SKM-1 (cell line): Measurements from ENCODE around the gene DISP3.

Experiments used
- DNase-seq: peaks from one replicate; lab custom pipeline; 2025; ENCODE audit not compliant: unreplicated experiment; lab: John Stamatoyannopoulos, UW

DISP3 gene

DNA sequence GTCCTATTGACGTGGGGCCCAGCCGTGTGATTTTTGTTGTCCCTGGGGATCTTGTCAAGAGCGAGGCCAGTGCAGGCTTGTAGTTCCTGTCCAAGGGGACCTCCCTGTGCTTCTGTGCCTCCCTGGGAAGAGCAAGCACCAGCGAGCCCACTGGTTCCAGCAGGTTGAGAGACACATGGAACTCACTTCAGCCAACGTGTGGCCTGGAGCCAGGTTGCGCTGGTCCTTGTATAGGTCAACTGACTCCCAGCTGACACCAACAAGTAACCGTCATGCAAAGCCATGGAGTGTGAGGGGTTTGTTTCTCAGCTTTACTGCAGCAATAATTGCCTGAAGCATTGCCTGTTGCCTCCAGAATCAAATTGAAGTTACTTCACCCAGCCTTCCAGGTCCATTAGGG lies 63.0 kb downstream of the DISP3 start:
- no peak for DNase-seq

DNA sequence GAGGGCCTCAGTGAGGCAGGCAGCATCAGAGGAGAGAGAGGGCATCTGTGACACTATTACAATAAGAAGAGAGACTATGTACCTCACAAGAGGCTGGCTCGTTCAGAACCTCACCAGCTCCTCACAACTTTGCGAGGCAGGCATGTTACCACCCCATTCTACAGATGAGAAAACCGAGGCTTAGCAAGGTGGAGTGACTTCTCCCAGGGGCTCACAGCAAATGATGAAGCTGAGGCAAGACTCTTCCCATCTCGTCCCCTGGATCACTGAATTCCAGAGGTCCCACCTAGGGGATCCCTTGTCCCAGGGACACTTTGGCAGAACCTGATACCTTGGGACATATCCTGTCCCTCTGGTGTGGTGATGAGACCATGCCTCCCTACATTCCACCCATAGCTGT lies 64.4 kb downstream of the DISP3 start:
- no peak for DNase-seq

DNA sequence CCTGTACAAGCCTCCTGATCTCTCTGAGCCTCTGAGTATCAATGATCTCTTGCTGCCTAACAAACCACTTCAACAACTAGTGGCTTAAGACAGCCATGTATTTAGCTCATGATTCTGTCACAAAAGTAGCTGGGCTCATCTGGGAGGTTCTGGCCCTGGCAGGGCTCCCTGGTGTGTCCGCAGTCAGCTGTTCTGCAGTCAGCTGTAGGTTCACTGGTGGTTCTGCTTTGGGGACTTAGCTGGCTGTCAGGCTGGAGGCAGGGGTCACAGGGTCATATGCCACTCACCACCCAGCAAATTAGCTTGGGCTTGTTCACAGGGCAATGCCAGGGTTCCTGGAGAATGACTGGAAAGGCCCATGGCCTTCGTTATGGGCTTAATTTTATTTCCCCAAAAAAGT lies 64.8 kb downstream of the DISP3 start:
- DNase-seq: no peak

DNA sequence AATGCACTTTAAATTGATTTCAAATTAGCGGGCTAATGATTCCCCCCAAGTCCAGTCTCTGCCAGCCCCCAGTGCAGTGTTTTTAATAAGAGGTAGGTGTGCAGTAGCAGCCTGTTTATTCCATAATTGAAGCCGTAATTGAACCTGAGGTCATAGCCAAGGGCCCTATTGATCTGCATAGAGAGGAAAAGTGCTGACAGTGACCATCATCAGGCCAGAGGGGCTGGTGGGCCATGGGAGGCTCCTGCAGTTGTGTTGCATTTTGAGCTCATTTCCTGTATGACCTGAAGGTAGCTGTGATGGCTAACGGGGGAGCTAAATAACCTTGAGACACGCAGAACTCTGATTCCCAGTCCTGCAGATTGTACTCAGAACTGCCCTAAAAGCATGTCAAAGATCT lies 67.5 kb downstream of the DISP3 start:
- no peak for DNase-seq

DNA sequence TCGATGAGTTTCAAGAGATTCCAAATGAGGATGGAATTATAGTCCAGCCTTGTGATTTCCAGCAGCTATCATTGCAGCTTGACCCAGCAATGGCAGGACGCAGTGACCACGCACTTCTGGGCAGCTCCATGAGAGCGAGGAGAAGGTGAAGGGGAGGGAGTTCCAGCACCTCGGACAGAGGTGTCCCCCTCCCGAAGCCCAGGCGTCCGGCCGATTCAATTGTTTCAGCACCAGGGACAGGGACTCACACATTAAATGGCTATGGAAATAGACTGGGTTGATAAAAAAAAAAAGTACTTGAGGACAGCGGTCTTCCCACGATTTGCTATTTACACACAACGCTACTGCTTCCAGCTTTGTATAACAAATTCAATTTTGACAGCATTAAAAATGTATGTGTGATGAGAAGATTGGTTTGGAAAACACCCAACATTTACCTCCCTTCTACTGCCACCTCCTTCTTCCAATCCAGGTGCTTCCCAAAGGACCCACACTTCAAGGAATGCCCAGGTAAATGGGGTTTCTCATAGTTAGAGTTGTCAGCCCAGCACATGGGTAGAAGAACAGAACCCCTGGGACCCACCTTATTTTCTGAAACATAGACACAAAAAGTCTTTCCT lies 71.8 kb downstream of the DISP3 start:
- no peak for DNase-seq

- no peak for DNase-seq
Measured at GRCh38 chr1:11558276-11558675, 79.3 kb downstream of the DISP3 start.

DNA sequence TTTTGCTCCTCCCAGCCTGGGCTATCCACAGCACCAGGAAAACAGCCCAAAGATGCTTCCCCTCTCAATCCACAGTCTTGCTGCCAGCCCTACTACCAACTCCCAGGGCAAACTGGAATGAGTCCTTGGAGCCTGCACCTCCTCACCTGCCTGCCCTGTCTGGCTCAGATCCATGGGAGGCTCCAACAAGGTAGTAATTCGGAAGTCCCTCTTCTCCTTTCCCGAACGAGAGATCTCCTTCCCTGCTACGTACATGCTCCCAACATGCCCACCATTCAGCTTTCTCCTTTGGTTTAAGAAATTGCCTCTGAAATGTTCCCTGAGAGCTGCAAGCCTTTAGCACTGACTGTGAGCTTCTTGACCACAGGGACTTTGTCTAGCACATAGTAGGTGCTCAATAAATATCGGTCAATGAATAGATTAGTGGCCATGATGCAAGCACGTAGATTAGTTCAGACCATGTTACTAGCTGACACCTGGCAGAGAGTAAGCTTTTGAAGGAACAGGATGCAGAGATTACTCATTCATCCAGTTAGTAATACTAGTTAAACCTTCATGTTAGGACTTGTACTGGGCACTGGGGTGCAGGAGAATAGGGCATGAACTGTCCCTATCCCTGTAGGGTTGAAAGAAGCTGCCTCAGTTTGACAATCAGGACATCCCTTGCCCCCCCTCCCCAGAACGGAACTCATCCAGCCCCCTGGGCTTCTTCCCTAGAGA lies 80.1 kb downstream of the DISP3 start:
- no peak for DNase-seq

GRCh38 chr1:11559591-11559970 lies 80.6 kb downstream of the DISP3 start:
- no peak for DNase-seq

- no peak for DNase-seq
Measured at GRCh38 chr1:11560061-11560460, 81.1 kb downstream of the DISP3 start.

- DNase-seq: no peak
Measured at GRCh38 chr1:11561740-11562139, 82.8 kb downstream of the DISP3 start.

DNA sequence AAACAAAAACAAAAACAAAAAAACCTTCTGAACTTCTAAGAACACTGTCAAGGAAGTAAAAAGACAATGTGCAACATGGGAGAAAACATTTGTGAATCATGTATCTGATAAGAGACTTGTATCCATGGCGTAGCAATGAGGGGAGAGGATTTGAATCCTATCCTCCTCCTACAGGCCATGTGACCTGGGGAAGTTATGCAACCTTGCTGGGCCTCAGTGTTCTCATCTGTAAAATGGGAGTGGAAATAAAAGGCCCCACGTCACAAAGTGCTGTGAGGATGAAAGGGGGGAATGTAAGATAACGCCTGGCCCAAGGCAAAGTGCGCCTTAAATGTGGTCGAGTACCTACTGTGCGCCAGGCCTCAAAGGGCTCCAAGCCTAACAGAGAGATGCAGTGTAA lies 83.7 kb downstream of the DISP3 start:
- DNase-seq: no peak

DNA sequence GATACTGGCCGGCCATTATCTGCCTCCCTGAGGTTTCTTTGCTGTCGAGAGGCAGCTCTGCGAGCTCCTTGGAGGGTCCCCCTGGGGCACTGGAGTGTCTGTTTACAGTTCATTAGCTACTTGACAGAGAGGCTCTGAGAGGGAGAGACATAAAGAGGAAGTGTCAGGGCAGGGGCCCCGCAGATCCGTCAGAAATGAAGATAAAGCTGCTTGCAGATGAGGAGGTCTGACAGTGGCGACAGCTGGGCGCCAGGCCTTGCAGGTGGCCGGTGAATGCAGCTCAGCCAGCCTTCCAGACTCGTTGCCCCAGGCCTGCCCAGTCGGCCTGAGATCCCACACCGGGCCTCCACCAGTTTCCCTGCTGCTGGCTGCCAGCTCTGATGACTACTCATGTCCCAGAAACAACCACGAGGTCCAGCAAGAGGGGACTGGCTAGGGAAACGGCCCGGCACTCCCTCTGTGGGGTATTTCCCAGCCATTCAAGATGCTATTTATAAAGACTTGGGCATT lies 84.7 kb downstream of the DISP3 start:
- DNase-seq: peak; percentile 22

GRCh38 chr1:11564237-11564636 lies 85.3 kb downstream of the DISP3 start:
- no peak for DNase-seq

DNA sequence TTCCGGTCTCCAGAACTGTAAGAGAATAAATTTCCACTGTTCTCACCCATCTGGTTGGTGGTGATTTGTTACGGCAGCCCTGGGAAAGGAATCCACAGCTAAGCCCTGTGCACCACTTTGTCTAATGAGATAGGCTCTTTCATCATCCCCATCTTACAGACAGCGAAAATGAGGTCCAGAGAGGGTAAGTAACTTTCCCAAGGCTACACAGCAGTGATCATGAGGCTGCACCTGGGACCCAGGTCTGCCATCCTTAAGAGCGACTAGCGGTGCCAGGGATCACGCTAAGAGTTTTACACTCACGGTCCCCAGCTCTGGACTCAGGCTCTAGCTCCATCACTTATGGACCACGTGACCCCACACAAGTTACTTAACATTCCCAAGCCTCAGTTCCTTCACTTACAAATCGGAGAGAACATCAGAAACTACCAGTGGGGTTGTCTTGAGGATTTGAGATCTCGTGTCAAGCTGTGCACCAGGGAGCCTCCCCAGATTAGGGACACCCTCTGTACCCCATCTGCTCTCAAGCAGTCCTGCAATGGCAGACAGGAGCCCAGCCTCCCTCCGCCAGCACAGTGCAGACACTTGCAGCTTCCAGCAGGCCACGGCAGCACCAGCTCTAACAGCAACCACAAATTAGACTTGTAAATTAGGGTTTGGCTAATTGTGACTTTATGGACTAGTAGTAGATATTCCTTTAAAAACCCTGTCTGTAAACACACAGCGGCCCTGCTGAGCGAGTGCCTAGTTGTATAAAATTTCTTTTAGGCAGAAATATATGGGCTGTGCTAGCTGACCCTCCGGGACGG lies 87.3 kb downstream of the DISP3 start:
- DNase-seq: no peak

DNA sequence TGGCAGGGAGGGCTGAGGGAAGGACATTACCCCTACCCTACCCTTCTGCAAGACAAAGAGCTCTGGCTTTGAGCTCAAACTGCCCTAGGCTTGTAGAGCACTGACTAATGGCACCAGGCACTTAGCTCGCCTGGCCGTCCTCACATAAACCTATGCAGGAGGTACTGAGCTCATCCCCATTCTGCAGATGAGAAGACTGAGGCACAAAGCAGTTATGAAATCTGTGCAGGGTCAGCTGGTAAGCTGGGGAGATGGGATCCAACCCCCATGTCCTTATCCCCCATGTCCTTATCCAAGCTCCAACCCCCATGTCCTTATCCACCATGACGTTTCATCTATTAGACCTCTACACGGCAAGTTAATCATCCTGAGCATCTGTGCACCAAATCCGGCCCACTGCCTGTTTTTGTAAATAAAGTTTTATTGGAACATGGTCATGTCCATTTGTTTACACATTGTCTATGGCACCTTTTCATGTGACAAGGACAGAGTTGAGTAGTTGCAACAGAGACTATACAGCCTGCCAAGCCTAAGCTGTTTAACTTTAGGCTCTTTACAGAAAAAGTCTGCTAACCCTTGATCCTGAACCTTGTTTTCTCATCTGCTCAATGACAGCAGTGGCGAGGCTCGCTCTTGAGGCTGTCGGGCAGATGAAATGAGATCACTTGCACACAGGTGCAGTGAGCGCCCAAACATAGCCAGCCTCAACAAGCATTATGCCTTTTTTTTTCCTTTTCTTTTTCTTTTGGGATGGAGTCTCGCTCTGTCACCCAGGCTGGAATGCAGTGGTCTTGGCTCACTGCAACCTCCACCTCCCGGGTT lies 88.5 kb downstream of the DISP3 start:
- DNase-seq: no peak

DNA sequence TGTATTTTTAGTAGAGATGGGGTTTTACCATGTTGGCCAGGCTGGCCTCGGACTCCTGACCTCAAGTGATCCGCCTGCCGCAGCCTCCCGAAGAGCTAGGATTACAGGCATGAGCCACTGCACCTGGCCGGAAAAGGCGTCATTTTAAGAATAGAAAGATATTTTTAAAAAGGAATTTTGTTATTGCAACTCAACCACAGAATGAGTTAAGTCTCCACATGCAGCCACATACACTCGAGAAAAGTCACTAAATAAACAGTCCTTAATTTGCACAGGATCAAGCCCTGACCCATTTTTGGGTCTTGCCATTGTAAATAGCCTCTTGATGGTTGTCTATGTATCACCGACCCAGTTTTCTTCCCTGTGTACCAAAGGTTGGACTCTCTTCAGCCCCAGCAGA lies 89.7 kb downstream of the DISP3 start:
- no peak for DNase-seq

DNA sequence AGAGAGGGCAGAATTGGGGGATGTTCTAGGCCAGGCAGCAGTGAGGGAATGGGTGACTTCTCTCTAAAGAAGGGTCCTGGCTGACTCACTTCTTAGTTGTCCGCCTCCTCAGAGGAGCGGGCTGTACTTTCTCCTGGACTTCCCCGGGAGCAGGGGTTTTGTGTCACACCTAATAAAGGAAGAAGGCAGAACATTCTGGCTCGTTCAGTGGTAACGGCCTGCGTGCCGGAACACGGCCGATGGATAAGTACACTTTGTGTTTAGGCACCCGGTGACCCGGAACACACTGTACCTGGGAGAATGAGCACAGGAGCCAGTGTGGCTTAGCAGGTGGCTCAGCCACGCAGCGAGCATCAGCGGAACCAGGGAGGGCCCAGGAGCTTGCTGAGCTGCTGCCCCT lies 90.6 kb downstream of the DISP3 start:
- DNase-seq: no peak

- DNase-seq: no peak
Measured at GRCh38 chr1:11569954-11570353, 91.0 kb downstream of the DISP3 start.

GRCh38 chr1:11570821-11571380 lies 91.9 kb downstream of the DISP3 start:
- no peak for DNase-seq

DNA sequence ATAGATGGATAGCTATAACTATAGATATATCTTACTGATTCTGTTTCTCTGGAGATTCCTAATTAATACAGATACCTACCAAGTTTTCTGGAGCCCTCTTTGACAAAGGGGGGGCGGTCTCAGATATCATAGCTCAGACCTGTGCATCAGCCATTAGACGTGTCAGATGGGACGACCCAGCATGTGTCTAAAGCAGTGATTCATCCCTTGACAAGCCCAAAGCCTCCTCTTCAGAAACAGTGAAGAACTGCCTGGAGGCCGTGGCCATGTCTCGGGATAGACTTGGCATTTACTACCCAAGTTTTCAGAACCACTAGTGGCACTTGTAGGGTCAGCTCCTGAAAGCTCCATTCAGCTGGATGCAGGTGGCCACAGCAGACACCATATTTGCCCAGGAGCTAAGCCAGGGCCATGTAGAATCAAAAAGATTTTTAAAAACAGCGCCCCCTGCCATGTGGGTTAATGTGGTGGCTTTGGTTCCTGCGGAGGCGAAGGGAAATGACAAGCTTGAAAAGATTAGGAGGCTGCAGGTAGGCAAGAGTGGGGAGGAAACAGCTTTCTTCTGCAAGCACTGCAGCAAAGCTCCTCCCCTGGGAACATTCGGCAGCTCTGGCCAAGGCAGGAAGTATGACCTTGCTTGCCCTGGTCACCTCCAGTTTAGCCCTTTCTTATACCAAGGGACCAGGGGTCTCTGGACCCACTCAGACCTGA lies 93.1 kb downstream of the DISP3 start:
- DNase-seq: no peak
